GM12872 (cell line): ENCODE results near the gene CD52.

Experiments used
- TF ChIP-seq, protein P1 (sequence below): IDR thresholded peaks from 3 replicates; pipeline ENCODE4 v1.5.1; 2011; ENCODE audit warnings: low read depth, mild to moderate bottlenecking, low read length, moderate library complexity; ENCODE audit not compliant: insufficient read depth

CD52 gene

GRCh38 chr1:26317612-26318337 is at the start of gene CD52:
Gene CD52 (plus strand): TSS chr1:26317958. CDS start chr1:26318018, 60 bp downstream.
- TF ChIP-seq, protein P1, sequence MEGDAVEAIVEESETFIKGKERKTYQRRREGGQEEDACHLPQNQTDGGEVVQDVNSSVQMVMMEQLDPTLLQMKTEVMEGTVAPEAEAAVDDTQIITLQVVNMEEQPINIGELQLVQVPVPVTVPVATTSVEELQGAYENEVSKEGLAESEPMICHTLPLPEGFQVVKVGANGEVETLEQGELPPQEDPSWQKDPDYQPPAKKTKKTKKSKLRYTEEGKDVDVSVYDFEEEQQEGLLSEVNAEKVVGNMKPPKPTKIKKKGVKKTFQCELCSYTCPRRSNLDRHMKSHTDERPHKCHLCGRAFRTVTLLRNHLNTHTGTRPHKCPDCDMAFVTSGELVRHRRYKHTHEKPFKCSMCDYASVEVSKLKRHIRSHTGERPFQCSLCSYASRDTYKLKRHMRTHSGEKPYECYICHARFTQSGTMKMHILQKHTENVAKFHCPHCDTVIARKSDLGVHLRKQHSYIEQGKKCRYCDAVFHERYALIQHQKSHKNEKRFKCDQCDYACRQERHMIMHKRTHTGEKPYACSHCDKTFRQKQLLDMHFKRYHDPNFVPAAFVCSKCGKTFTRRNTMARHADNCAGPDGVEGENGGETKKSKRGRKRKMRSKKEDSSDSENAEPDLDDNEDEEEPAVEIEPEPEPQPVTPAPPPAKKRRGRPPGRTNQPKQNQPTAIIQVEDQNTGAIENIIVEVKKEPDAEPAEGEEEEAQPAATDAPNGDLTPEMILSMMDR, result no peak

DNA sequence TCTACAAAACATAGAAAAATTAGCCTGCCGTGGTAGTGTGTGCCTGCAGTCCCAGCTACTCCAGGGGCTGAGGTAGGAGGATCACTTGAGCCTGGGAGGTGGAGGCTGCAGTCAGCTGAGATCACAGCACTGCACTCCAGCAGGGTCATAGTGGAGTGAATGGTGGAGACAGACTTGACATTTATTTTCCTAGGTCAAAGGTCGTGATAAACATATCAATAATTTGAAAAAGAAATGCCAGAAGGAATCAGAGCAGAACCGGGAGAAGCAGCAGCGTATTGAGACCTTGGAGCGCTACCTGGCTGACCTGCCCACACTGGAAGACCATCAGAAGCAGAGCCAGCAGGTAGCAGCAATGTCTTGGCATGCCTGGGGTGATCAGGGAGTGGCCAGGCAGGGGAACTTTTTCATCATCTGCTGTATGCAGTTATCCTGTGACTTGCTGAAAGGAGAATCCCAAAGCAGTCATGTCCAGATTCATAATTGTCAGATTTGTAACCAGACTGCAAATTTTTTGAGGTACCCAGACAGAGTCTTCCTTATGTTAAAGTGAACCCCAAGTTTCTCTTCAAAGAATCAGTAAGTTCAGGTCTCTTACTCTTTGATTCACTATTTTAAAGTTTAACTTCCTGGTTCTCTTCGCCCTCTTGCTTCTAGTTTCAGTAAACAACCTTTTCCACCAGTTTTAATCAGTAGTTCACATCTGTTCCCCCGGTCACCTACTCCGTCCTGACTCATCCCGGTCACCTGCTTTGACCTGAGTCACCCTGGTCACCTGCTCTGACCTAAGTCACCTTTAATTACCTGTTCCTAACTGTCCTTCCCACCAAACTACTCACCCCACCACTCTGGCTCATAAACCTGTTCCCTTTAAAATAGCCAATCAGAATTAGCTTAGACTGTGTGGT is 49.2 kb upstream of the CD52 start:
- TF ChIP-seq, protein P1, result no peak

- TF ChIP-seq, protein P1, result no peak
These were observed 48.6 kb upstream of the CD52 start for GRCh38 chr1:26269198-26269550.

DNA sequence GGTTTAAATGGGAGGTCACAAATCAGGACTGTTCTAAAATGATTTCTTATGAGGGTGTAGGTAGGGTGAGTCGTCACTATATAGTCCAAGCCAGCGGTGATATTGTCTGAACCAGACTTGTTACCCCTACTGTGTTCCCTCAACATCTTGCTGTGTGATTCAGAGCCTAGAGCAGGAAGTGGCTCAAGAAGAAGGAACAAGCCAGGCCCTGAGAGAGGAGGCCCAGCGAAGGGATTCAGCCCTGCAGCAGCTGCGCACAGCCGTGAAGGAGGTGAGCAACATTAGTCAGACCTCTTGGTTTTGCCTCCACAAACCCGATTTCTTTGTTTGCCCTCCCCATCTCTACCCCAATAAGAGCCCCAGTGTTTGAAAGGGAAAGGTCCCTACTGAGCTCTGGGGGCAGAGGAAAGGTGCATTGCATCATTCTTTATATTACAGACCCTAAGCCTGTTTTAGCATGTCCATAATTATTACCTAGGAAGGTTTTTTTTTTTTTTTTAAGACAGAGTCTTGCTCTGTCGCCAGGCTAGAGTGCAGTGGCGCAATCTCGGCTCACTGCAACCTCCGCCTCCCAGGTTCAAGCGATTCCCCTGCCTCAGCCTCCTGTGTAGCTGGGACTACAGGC is 42.8 kb upstream of the CD52 start:
- TF ChIP-seq, protein P1, result no peak

DNA sequence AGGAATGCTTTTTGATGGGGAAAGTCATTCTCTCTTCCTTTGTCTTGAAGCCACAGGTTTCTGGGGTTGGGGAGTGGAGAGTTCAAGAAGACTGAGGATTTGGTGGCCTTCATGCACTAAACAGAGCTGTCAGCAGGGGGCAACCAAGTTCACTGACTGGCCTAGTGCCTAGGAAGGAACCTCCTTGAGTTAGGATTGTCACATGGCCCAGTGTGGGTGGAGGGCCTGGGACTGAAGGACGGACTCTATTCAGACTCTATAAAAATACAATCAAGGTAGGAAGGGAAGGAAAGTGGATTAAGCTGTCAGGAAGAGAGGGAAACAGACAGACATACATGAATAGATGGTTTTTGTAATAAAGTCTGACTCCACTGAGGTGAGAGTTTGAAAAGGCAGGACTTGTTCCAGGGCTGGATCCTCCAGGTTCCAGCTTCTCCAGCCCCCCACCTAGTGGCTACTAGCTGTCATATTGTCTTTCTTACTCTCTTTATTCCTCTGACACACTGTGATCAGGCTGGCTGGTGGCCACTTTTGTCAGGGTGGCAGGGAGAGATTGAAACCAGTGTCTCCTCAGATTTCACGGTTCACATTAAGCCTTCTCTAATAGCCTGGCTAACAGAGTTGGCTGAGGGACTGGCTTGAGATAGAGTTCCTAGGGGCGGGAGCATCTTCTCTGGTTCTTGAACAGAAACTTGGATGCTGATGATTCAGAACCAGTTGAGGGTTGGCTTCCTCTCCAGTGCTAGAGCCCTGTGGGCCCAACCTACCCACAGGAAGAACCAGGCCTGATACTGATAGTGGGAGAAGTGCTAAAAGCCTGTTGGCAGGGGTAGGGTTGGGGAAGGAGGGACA is 42.0 kb upstream of the CD52 start:
- TF ChIP-seq, protein P1, result peak; percentile 88

DNA sequence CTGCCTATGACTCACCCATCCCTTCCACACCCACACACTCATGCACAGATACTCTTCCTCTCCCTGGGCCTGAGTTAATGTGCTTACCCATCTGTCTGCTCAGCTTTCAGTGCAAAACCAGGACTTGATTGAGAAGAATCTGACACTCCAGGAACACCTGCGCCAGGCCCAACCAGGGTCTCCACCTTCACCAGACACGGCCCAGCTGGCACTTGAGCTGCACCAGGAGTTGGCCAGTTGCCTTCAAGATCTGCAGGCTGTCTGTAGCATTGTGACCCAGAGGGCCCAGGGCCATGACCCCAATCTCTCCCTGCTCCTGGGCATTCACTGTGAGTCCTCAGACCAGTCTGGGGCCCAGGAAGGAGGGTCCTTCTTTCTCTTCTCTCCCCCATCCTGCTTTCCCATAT is 41.3 kb upstream of the CD52 start:
- TF ChIP-seq, protein P1, result no peak
